ENCODE data around the gene MZT1.
"Not testable (repeated sequence)": the region's sequence is repeated elsewhere in the genome, so short reads cannot be mapped to it uniquely, and the experiment has no call there.

The MZT1 gene

GRCh38 chr13:72727417-72728289 lies at the start of gene MZT1, which contains the start of gene BORA:
MZT1 (minus strand) TSS chr13:72727629; CDS start chr13:72727602, 27 bp downstream.
BORA (plus strand) TSS chr13:72727923; CDS start chr13:72728941, 1,018 bp downstream.
- DNase-seq (ENCODE audit: low spot score in 2 of 2): peak; percentile 90 to 95
- peaks cover 65% of the 10 kb centered on the region for H3K36me3 Mint-ChIP-seq
- H3K4me3 Mint-ChIP-seq: peak within 1 kb of the TSS; percentile 87
- ATAC-seq: peak; percentile 96
- H3K9me3 Mint-ChIP-seq: no peaks in the 10 kb centered on the region
- peaks cover 35% of the 10 kb centered on the region for H3K4me1 Mint-ChIP-seq
- peak within 1 kb of the TSS; percentile 90 for H3K27ac Mint-ChIP-seq

- no peak overlapping the region for H3K4me3 Mint-ChIP-seq
- peaks cover 12% of the 10 kb centered on the region for H3K4me1 Mint-ChIP-seq
- peaks cover 99% of the 10 kb centered on the region for H3K36me3 Mint-ChIP-seq
- no peak for ATAC-seq
- no peak overlapping the region for H3K27ac Mint-ChIP-seq
- DNase-seq (ENCODE audit: low spot score in 2 of 2): no peak
- no peaks in the 10 kb centered on the region for H3K9me3 Mint-ChIP-seq
Observed at GRCh38 chr13:72774019-72774418, 46.6 kb upstream of the MZT1 start.

- DNase-seq (ENCODE audit: low spot score in 2 of 2): no peak
- no peaks in the 10 kb centered on the region for H3K4me1 Mint-ChIP-seq
- no peak for ATAC-seq
- no peak overlapping the region for H3K27ac Mint-ChIP-seq
- no peak overlapping the region for H3K4me3 Mint-ChIP-seq
- H3K36me3 Mint-ChIP-seq: peaks cover 100% of the 10 kb centered on the region
- H3K9me3 Mint-ChIP-seq: no peaks in the 10 kb centered on the region
Observed at GRCh38 chr13:72763411-72763810, 36.0 kb upstream of the MZT1 start.

- Mint-ChIP-seq H3K4me1 (no peaks in the 10 kb centered on the region), H3K36me3 (peaks cover 99% of the 10 kb centered on the region), H3K27ac (peak overlapping the region; percentile 37), H3K9me3 (no peaks in the 10 kb centered on the region), H3K4me3 (no peak overlapping the region)
- DNase-seq (ENCODE audit: low spot score in 2 of 2) (no peak), ATAC-seq (no peak)
Observed at GRCh38 chr13:72760189-72760588, 32.8 kb upstream of the MZT1 start.

- no peaks in the 10 kb centered on the region for H3K4me1 Mint-ChIP-seq
- no peaks in the 10 kb centered on the region for H3K9me3 Mint-ChIP-seq
- H3K36me3 Mint-ChIP-seq: peaks cover 99% of the 10 kb centered on the region
- ATAC-seq (peak; percentile 65), DNase-seq (ENCODE audit: low spot score in 2 of 2) (no peak)
- no peak overlapping the region for H3K27ac Mint-ChIP-seq
- H3K4me3 Mint-ChIP-seq: no peak overlapping the region
Observed at GRCh38 chr13:72757792-72758535, 30.5 kb upstream of the MZT1 start.

GRCh38 chr13:72754111-72754510 lies 26.7 kb upstream of the MZT1 start:
- DNase-seq (ENCODE audit: low spot score in 2 of 2): no peak
- no peak for ATAC-seq
- Mint-ChIP-seq H3K36me3 (peaks cover 98% of the 10 kb centered on the region), H3K4me1 (peaks cover 7% of the 10 kb centered on the region), H3K4me3 (no peak overlapping the region), H3K27ac (no peak overlapping the region), H3K9me3 (peaks cover 3% of the 10 kb centered on the region)

GRCh38 chr13:72751220-72751619 lies 23.8 kb upstream of the MZT1 start:
- peaks cover 98% of the 10 kb centered on the region for H3K36me3 Mint-ChIP-seq
- DNase-seq (ENCODE audit: low spot score in 2 of 2) (no peak), ATAC-seq (no peak)
- H3K4me1 Mint-ChIP-seq: peaks cover 17% of the 10 kb centered on the region
- H3K27ac Mint-ChIP-seq: no peak overlapping the region
- H3K9me3 Mint-ChIP-seq: peaks cover 3% of the 10 kb centered on the region
- H3K4me3 Mint-ChIP-seq: no peak overlapping the region

GRCh38 chr13:72745260-72745659 lies 17.8 kb upstream of the MZT1 start:
- H3K4me1 Mint-ChIP-seq: peaks cover 23% of the 10 kb centered on the region
- H3K27ac Mint-ChIP-seq: no peak overlapping the region
- DNase-seq (ENCODE audit: low spot score in 2 of 2) (no peak), ATAC-seq (peak; percentile 86)
- H3K36me3 Mint-ChIP-seq: peaks cover 78% of the 10 kb centered on the region
- no peaks in the 10 kb centered on the region for H3K9me3 Mint-ChIP-seq
- no peak overlapping the region for H3K4me3 Mint-ChIP-seq

- ATAC-seq (no peak), DNase-seq (ENCODE audit: low spot score in 2 of 2) (no peak)
- no peaks in the 10 kb centered on the region for H3K9me3 Mint-ChIP-seq
- H3K4me1 Mint-ChIP-seq: peaks cover 6% of the 10 kb centered on the region
- H3K4me3 Mint-ChIP-seq: no peak overlapping the region
- peaks cover 69% of the 10 kb centered on the region for H3K36me3 Mint-ChIP-seq
- H3K27ac Mint-ChIP-seq: peak overlapping the region; percentile 4
Observed at GRCh38 chr13:72740015-72740414, 12.6 kb upstream of the MZT1 start.

- Mint-ChIP-seq H3K36me3 (peaks cover 68% of the 10 kb centered on the region), H3K9me3 (no peaks in the 10 kb centered on the region)
Observed at GRCh38 chr13:72737033-72737432, 9.6 kb upstream of the MZT1 start.

GRCh38 chr13:72728290-72728605 lies 819 bp upstream of the MZT1 start:
- H3K4me1 Mint-ChIP-seq: peaks cover 30% of the 10 kb centered on the region
- no peak for ATAC-seq

More at GRCh38 chr13:72737033-72737432, 9.6 kb upstream of the MZT1 start:
- Mint-ChIP-seq H3K4me1 (peaks cover 6% of the 10 kb centered on the region), H3K27ac (no peak overlapping the region), H3K4me3 (no peak overlapping the region)
- ATAC-seq: no peak
- DNase-seq (ENCODE audit: low spot score in 2 of 2): no peak

GRCh38 chr13:72726726-72727416 lies 558 bp downstream of the MZT1 start:
- Mint-ChIP-seq H3K4me3 (peak overlapping the region; percentile 87), H3K36me3 (peaks cover 60% of the 10 kb centered on the region), H3K27ac (peak overlapping the region; percentile 90), H3K4me1 (peaks cover 40% of the 10 kb centered on the region), H3K9me3 (no peaks in the 10 kb centered on the region)
- DNase-seq (ENCODE audit: low spot score in 2 of 2): no peak
- ATAC-seq: peak; percentile 40

More at GRCh38 chr13:72728290-72728605, 819 bp upstream of the MZT1 start:
- Mint-ChIP-seq H3K36me3 (peaks cover 66% of the 10 kb centered on the region), H3K9me3 (no peaks in the 10 kb centered on the region), H3K4me3 (peak overlapping the region; percentile 87), H3K27ac (peak overlapping the region; percentile 90)
- DNase-seq (ENCODE audit: low spot score in 2 of 2): no peak

GRCh38 chr13:72726185-72726584 lies 1.2 kb downstream of the MZT1 start:
- not testable (repeated sequence) for ATAC-seq; H3K9me3 Mint-ChIP-seq; DNase-seq (ENCODE audit: low spot score in 2 of 2)
- Mint-ChIP-seq H3K36me3 (peaks cover 56% of the 10 kb centered on the region), H3K4me3 (peak overlapping the region; percentile 87), H3K4me1 (peaks cover 45% of the 10 kb centered on the region), H3K27ac (peak overlapping the region; percentile 90)

GRCh38 chr13:72716776-72717175 lies 10.7 kb downstream of the MZT1 start:
- DNase-seq (ENCODE audit: low spot score in 2 of 2): no peak
- Mint-ChIP-seq H3K36me3 (peaks cover 77% of the 10 kb centered on the region), H3K4me1 (peaks cover 14% of the 10 kb centered on the region), H3K27ac (no peak overlapping the region), H3K9me3 (peaks cover 2% of the 10 kb centered on the region), H3K4me3 (no peak overlapping the region)
- no peak for ATAC-seq

- no peak for DNase-seq (ENCODE audit: low spot score in 2 of 2)
- peaks cover 2% of the 10 kb centered on the region for H3K36me3 Mint-ChIP-seq
- no peak for ATAC-seq
- no peak overlapping the region for H3K27ac Mint-ChIP-seq
- no peak overlapping the region for H3K4me3 Mint-ChIP-seq
- no peaks in the 10 kb centered on the region for H3K9me3 Mint-ChIP-seq
- no peaks in the 10 kb centered on the region for H3K4me1 Mint-ChIP-seq
Observed at GRCh38 chr13:72700509-72700908, 26.9 kb downstream of the MZT1 start.
